GM12801 (cell line): ENCODE data around the gene UNC93A.

Source experiments
- TF ChIP-seq, protein P1 (sequence below): IDR thresholded peaks from one replicate; pipeline ENCODE4 v1.5.1; 2011; ENCODE audit warnings: control low read depth; ENCODE audit not compliant: insufficient read length; ENCODE audit errors: extremely low read depth

The UNC93A gene

DNA sequence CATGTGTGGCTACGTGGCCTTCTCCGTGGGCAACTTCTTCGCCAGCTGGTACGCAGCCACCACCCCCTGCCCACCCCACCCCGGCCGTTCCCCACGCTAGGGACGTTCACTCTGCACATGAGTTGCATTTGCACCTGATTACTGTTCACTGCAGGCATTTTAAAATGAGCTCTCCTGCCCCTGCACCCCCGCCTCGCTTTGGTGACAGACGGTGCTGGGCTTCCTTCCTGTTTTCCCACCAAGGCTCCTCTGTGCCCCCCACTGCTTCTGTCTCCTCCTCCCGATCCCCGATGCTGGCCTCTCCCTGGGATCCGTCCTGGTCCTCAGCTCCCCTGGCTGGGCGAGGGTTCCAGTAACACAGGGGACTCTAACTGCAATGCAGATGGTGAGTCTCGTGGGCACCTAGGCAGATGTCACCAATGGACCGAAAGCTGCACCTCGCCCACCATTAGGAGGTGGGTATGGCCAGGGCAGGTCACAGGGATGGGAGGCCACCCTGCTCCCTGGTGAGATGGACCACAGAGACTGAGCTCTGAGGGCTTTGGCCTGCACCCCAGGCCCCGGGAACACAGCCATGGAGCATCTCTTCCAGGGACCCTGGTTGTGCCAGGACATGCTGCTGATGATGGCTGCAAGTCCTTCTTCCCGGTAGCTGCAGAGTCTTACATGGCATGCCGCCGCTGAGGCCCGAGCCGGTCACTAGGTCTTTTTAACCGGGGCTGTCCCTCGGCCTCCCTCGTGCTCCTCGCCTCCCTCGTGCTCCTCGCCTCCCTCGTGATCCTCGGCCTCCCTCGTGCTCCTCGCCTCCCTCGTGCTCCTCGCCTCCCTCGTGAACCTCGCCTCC lies 3.8 kb downstream of the UNC93A start:
- TF ChIP-seq, protein P1, sequence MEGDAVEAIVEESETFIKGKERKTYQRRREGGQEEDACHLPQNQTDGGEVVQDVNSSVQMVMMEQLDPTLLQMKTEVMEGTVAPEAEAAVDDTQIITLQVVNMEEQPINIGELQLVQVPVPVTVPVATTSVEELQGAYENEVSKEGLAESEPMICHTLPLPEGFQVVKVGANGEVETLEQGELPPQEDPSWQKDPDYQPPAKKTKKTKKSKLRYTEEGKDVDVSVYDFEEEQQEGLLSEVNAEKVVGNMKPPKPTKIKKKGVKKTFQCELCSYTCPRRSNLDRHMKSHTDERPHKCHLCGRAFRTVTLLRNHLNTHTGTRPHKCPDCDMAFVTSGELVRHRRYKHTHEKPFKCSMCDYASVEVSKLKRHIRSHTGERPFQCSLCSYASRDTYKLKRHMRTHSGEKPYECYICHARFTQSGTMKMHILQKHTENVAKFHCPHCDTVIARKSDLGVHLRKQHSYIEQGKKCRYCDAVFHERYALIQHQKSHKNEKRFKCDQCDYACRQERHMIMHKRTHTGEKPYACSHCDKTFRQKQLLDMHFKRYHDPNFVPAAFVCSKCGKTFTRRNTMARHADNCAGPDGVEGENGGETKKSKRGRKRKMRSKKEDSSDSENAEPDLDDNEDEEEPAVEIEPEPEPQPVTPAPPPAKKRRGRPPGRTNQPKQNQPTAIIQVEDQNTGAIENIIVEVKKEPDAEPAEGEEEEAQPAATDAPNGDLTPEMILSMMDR = no peak

DNA sequence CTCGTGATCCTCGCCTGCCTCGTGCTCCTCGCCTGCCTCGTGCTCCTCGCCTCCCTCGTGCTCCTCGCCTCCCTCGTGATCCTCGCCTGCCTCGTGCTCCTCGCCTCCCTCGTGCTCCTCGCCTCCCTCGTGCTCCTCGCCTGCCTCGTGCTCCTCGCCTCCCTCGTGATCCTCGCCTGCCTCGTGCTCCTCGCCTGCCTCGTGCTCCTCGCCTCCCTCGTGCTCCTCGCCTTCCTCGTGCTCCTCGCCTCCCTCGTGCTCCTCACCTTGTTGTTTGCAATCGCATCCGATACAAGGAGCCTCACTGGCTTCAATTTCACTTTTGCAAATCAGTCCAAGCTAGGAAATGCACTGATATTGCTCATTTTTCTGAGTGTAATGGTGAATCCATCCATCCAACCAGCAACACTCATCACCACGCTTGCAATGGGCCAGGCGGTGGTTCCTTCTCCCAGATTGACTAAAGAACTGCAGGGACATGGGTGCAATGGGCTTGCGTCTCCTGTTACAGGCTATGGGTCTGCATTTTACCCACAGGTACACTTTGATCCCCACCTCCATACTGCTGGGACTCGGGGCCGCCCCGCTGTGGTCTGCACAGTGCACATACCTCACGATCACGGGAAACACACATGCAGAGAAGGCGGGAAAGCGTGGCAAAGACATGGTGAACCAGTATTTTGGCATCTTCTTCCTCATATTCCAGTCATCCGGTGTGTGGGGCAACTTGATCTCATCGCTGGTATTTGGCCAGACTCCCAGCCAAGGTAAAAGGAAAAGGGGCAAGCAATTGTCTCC lies 4.6 kb downstream of the UNC93A start:
- TF ChIP-seq, protein P1 = no peak

DNA sequence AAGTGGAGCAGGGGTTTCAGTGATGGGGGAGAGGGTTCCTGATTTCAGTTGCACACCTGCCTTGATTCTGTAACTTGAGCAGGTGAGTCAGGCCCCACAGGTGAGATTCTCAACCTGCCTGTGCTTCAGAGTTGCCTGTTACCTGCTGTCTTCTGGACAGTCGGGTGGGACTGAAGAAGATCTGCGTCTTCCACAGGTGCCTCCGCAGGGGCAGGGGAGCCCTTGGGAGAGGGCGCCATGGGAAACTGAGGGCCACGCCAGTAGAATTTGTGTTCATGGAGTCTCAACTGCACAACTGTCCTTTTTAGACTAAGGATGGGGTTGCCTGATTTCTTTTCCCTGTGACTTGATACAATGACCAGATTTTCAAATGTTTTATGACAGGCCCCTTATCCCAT lies 5.2 kb downstream of the UNC93A start:
- TF ChIP-seq, protein P1 = no peak

DNA sequence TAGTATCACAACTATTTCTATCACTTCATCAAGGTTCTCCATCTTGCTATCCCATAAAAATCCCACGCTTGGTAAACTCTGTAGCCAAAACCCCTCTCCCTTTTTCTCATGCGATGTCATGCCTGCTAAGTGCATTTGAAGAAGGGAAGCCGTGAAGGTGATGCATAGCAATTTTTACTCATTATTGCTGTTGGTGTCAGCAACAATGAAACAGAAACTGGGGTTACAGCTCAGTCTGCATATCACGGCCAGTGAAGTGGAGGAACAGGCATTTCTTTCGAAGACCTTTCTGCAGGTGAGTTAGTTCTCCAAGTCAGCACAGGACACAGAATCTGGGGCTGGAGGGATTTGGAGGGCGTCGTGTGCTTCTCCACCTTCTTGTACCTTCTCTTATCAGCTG lies 5.8 kb downstream of the UNC93A start:
- TF ChIP-seq, protein P1 = no peak

DNA sequence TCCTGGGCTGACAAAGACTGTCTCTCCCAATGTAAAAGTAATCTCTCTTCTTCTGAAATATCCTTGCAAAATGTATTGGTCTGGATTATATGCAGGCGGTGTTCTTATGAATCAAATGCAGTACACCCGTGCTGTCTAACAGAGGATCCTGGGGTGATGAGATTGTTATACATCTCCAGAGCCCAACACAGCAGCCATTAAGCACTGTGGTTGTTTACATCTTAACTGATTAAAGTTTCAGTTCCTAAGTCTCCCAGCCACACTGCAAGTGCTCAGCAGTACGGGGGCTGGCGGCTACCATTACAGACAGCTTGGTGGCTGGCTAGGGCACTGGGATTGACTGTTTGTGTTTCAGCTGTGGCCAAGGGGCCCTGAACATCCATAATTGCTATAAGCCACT lies 7.0 kb downstream of the UNC93A start:
- TF ChIP-seq, protein P1 = no peak

DNA sequence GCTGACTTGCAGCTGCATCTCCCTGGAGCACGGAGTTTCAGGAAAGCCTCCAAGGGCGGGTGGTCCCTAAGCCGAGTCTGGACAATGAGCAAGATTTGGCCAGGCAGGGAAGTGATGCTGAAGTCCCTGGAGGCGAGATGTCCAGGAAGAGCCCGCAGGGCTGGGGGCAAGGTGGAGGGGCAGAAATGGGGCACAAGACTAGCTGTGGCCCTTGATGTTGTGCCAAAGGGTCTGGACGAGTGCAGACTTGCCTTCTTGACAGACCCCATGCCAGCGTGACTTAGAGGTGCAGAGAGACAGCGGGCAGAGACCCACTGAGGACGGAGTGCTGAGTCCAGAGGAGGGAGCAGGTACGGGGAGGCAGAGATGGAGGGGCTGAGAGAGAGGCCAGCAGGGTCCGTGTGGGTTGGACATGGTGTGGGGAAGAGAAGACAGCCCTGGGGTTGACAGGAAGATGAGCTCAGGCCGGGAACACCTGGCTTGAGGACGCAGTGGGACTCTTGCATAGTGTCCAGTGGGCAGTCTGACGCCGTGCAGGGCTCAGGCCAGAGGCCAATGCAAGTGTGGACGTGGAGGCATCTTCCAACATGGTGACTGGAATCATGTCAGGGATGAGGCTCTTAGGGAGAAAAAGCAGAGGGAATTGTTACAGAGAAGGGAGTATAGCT lies 8.7 kb downstream of the UNC93A start:
- TF ChIP-seq, protein P1 = no peak

DNA sequence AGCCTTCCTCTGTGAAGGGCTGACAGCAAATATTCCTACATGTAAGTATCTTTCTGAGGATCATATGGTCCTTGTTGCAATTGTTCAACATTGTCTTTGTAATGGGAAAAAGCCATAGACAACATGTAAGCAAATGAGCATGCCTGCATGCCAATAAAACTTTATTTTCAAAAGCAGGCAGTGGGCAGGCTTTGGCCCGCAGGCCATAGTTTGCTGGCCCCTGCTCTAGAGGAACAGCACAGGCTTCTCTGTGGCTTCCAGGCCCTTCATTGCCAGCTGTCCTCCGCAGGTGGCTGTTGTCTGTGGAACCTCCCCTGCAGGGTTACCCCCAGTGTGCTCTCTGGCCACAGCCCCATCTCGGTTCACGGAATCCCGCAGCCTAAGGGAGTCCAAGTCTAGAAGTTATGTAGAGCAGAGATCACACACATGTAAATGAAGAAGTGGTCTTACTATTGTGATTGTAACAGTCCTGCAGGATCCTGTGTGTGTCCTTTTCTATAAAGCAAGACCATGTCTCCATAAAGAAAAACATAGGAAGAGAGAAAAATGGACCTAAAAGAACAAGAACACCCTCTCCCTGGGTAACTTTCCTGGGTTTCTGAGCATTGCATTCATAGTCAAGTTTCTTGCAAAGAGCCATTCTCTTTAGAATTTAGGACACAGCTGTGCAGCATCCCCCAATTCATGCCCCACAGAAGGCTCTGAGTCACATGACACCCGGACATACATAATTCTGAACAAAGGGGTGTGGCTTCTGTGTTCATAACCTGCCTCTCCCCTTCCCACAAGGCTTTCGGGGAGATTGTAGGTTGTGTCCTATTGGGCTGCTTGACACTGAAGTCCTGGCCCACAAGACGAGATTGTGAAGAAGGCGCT lies 10.0 kb downstream of the UNC93A start:
- TF ChIP-seq, protein P1 = no peak
